Measurements from ENCODE around the gene LSM5. TPM values are rescaled to one million over a fixed set of nuclear protein-coding genes. Genes with fewer than 3 reads are reported as not detected.
"Not testable (repeated sequence)": the region's sequence is repeated elsewhere in the genome, so short reads cannot be mapped to it uniquely, and the experiment has no call there.

The LSM5 gene
- polyA plus RNA-seq, 1 experiment, result 6.7 TPM

DNA sequence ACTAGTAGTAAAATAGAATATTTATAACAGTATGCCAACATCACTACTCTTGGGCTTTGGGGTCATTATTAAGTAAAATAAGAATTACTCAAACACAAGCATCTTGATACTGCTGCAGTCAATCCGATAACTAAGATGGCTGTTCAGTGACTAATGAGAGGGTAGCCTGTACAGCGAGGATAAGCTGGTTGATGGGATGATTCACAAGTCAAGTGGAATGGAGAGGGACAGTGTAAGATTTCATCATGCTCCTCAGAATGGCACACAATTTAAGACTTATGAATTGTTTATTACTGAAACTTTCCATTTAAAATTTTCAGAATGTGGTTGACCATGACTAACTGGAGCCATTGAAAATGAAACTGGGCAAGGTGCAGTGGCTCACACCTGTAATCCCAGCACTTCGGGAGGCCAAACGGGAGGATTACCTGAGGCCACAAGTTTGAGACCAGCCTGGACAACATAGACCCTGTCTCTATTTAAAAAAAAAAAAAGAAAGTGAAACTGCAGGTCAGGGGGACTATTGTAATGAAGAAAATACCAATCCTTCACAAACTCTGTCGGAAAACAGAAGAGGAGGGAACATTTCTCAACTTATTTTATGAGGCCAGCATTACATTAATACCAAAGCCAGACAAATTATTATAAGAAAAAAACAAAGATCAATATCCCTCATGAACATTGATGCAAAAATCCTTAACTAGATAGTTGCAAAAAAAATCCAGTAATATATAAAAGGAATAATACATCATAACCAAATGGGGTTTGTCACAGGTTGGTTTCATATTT is 16.3 kb upstream of the LSM5 start:
- ChIA-PET POLR2A (no interaction called here), CTCF (no interaction called here)
- Histone ChIP-seq H3K4me3 (ENCODE audit: low read depth, low read length) (no peak overlapping the region), H3K27me3 (ENCODE audit: control insufficient read depth, insufficient read depth, low read length) (no peaks in the 10 kb centered on the region), H3K36me3 (ENCODE audit: control insufficient read depth, insufficient read depth, low read length) (no peaks in the 10 kb centered on the region)
- peak; percentile 44 for DNase-seq (ENCODE audit: low read depth)
- TF ChIP-seq CTCF (IDR thresholded peaks at IDR 0.05; ENCODE audit: insufficient read depth, low read depth, low read length), result no peak

GRCh38 chr7:32502728-32503127 is 12.5 kb upstream of the LSM5 start:
- no peak for DNase-seq (ENCODE audit: low read depth)
- no peaks in the 10 kb centered on the region for H3K27me3 ChIP-seq (ENCODE audit: control insufficient read depth, insufficient read depth, low read length)
- H3K36me3 ChIP-seq (ENCODE audit: control insufficient read depth, insufficient read depth, low read length), result no peaks in the 10 kb centered on the region
- no peak overlapping the region for H3K4me3 ChIP-seq (ENCODE audit: low read depth, low read length)
- CTCF ChIA-PET, result interaction anchor here (0.8 kb wide), 1 partner anchor 43 kb away, joined by 3 read pairs; no protein-coding TSS in a partner anchor
- POLR2A ChIA-PET, result no interaction called here
- no peak for TF ChIP-seq CTCF (IDR thresholded peaks at IDR 0.05; ENCODE audit: insufficient read depth, low read depth, low read length)

GRCh38 chr7:32501522-32501921 is 11.3 kb upstream of the LSM5 start:
- no peak for DNase-seq (ENCODE audit: low read depth)
- Histone ChIP-seq H3K4me3 (ENCODE audit: low read depth, low read length) (no peak overlapping the region), H3K36me3 (ENCODE audit: control insufficient read depth, insufficient read depth, low read length) (no peaks in the 10 kb centered on the region), H3K27me3 (ENCODE audit: control insufficient read depth, insufficient read depth, low read length) (no peaks in the 10 kb centered on the region)
- TF ChIP-seq CTCF (IDR thresholded peaks at IDR 0.05; ENCODE audit: insufficient read depth, low read depth, low read length), result no peak
- POLR2A ChIA-PET, result no interaction called here
- CTCF ChIA-PET, result interaction anchor here (0.6 to 0.9 kb wide), 2 partner anchors 11 to 84 kb away, joined by 3 read pairs; no protein-coding TSS in a partner anchor

GRCh38 chr7:32500922-32501341 is 10.8 kb upstream of the LSM5 start:
- no peak for TF ChIP-seq CTCF (IDR thresholded peaks at IDR 0.05; ENCODE audit: insufficient read depth, low read depth, low read length)
- ChIA-PET POLR2A (no interaction called here), CTCF (interaction anchor here (0.9 kb wide), 1 partner anchor 12 kb away, joined by 3 read pairs; no protein-coding TSS in a partner anchor)
- DNase-seq (ENCODE audit: low read depth), result peak; percentile 39
- Histone ChIP-seq H3K27me3 (ENCODE audit: control insufficient read depth, insufficient read depth, low read length) (no peaks in the 10 kb centered on the region), H3K4me3 (ENCODE audit: low read depth, low read length) (no peak overlapping the region), H3K36me3 (ENCODE audit: control insufficient read depth, insufficient read depth, low read length) (no peaks in the 10 kb centered on the region)

DNA sequence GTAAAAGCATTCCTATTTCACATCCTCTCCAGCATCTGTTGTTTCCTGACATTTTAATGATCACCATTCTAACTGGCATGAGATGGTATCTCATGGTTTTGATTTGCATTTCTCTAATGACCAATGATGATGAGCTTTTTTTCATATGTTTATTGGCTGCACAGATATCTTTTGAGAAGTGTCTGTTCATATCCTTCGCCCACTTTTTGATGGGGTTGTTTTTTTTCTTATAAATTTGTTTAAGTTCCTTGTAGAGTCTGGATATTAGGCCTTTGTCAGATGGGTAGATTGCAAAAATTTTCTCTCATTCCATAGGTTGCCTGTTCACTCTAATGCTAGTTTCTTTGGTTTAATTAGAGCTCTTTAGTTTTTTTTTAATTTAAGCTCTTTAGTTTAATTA is 10.0 kb upstream of the LSM5 start:
- H3K36me3 ChIP-seq (ENCODE audit: control insufficient read depth, insufficient read depth, low read length); H3K4me3 ChIP-seq (ENCODE audit: low read depth, low read length); H3K27me3 ChIP-seq (ENCODE audit: control insufficient read depth, insufficient read depth, low read length); DNase-seq (ENCODE audit: low read depth); POLR2A ChIA-PET; CTCF ChIA-PET: not testable (repeated sequence)

- DNase-seq (ENCODE audit: low read depth); H3K4me3 ChIP-seq (ENCODE audit: low read depth, low read length); CTCF ChIA-PET; H3K27me3 ChIP-seq (ENCODE audit: control insufficient read depth, insufficient read depth, low read length); H3K36me3 ChIP-seq (ENCODE audit: control insufficient read depth, insufficient read depth, low read length); POLR2A ChIA-PET: not testable (repeated sequence)
Measured at GRCh38 chr7:32499755-32500154, 9.6 kb upstream of the LSM5 start.

All from BJ (cell line).